Memory B cell (primary cell): ENCODE measurements around the gene BTBD9.

Experiments used
- ATAC-seq: fragments of 150-1000 bp; cut with Tn5 transposase; 2 replicates; pipeline ENCODE4 v1.10.0; 2021; ENCODE audit warnings: low read depth, mild to moderate bottlenecking, moderate library complexity
- DNase-seq, 2 donors: peaks; one replicate each; pipeline ENCODE4 v3.0.0; 2022; ENCODE audit warnings: low spot score in 2 of 2
- H3K27ac Mint-ChIP-seq: one replicate; pipeline ENCODE4 v1.8.0; 2022; ENCODE audit warnings: mild to moderate bottlenecking, moderate library complexity, mixed read lengths
- H3K27me3 Mint-ChIP-seq: one replicate; pipeline ENCODE4 v1.8.0; 2022; ENCODE audit warnings: mixed read lengths
- H3K36me3 Mint-ChIP-seq: one replicate; pipeline ENCODE4 v1.8.0; 2022; ENCODE audit warnings: mild to moderate bottlenecking, mixed read lengths
- H3K4me1 Mint-ChIP-seq: one replicate; pipeline ENCODE4 v1.8.0; 2022; ENCODE audit warnings: mixed read lengths
- H3K4me3 Mint-ChIP-seq: one replicate; pipeline ENCODE4 v1.8.0; 2022; ENCODE audit warnings: mild to moderate bottlenecking, moderate library complexity, mixed read lengths
- H3K9me3 Mint-ChIP-seq: one replicate; pipeline ENCODE4 v1.8.0; 2022; ENCODE audit warnings: mixed read lengths

Gene BTBD9

DNA sequence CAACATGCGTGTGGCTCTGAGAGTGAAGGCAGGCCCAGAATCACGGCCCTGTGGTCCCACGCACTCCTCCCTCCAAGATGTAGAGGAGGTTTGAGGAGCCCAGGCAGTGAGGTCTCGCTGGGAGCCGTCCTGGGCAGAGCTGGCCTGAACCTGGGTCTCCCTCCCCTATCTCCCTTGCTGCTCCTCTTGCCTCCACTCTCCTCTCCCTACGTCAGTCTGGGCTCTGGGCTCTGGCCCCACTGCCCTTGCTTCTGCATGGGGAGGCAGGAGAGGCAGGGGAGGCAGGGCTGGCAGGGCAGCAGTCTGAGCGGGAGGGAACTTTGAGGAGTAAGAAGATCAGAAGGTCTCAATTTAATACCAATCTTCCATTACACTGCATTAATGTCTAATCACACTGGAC lies 445.1 kb downstream of the BTBD9 start:
- H3K4me3 Mint-ChIP-seq = no peak overlapping the region
- no peaks in the 10 kb centered on the region for H3K4me1 Mint-ChIP-seq
- H3K36me3 Mint-ChIP-seq = peaks cover 11% of the 10 kb centered on the region
- no peaks in the 10 kb centered on the region for H3K27me3 Mint-ChIP-seq
- H3K9me3 Mint-ChIP-seq = no peaks in the 10 kb centered on the region
- no peak overlapping the region for H3K27ac Mint-ChIP-seq
- ATAC-seq = no peak
- DNase-seq = no peak

- no peaks in the 10 kb centered on the region for H3K27me3 Mint-ChIP-seq
- H3K36me3 Mint-ChIP-seq = peaks cover 12% of the 10 kb centered on the region
- H3K4me3 Mint-ChIP-seq = no peak overlapping the region
- H3K9me3 Mint-ChIP-seq = no peaks in the 10 kb centered on the region
- DNase-seq (no peak), ATAC-seq (no peak)
- H3K4me1 Mint-ChIP-seq = no peaks in the 10 kb centered on the region
- H3K27ac Mint-ChIP-seq = no peak overlapping the region
These were observed 445.5 kb downstream of the BTBD9 start for GRCh38 chr6:38194282-38194572.

DNA sequence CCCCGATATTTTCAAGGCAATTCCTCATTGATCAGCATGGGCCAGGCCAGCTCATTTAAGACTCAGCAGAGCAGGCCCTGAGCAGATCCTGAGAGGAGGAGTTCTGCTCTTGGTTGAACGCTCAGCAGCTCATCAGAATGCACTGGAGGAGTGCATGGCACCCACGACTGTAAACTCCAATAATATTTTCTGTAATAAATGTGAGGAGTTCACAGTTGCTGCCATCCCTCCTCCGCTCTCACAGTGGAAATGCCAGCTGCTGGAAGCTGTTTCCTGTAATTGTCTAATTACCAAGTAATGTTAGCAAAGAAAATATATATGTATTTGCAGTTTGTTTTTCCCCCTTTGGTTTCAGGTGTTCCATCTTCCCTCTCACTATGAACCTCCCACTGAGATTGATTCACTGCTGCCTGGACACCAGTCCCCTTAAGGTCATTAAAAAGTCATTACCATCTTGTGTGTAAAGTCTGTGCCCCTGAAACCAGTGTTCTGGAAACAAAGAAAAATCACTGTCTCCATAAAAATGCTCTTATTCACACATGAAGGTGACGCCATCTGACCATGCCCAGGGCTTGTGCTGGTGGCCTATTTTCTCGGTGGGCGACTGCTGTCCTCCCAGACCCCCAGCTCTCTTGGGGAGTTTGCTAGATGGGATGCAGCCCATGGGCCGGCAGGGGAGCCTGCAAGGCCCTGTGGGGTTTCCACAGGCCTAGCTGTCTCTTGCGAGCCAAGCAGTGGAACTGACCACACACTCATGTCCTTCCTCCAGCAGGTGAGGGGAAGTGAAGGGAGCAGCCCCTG lies 446.0 kb downstream of the BTBD9 start:
- ATAC-seq (no peak), DNase-seq (no peak)
- no peak overlapping the region for H3K27ac Mint-ChIP-seq
- H3K4me3 Mint-ChIP-seq = no peak overlapping the region
- H3K4me1 Mint-ChIP-seq = no peaks in the 10 kb centered on the region
- peaks cover 15% of the 10 kb centered on the region for H3K36me3 Mint-ChIP-seq
- no peaks in the 10 kb centered on the region for H3K9me3 Mint-ChIP-seq
- no peaks in the 10 kb centered on the region for H3K27me3 Mint-ChIP-seq

DNA sequence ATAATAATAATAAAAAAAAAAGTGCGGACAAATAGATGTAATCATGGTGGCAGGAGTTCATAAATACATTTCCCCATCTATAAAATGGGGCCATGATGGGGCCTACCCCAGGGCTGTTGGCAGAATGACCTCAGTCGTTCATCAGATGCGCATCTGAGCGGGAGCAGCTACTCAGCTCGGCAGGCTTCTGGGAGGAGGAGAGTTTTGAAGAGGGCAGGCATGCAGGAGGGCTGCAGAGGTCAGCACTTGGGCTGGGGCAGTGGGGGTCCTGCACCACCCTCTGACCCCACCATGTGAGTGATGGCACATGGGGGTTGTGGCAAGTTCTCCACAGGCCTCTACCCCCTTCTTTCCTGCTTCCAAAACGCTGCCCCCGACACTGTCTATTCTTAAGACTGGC lies 446.7 kb downstream of the BTBD9 start:
- no peaks in the 10 kb centered on the region for H3K9me3 Mint-ChIP-seq

GRCh38 chr6:38192487-38192886 lies 447.2 kb downstream of the BTBD9 start:
- no peak overlapping the region for H3K4me3 Mint-ChIP-seq
- no peaks in the 10 kb centered on the region for H3K9me3 Mint-ChIP-seq
- DNase-seq = no peak
- H3K36me3 Mint-ChIP-seq = peaks cover 18% of the 10 kb centered on the region
- no peaks in the 10 kb centered on the region for H3K4me1 Mint-ChIP-seq
- H3K27me3 Mint-ChIP-seq = no peaks in the 10 kb centered on the region
- ATAC-seq = no peak
- no peak overlapping the region for H3K27ac Mint-ChIP-seq

More for the DNA sequence above, 446.7 kb downstream of the BTBD9 start:
- DNase-seq (no peak), ATAC-seq (no peak)
- Mint-ChIP-seq H3K36me3 (peaks cover 18% of the 10 kb centered on the region), H3K4me3 (no peak overlapping the region), H3K27me3 (no peaks in the 10 kb centered on the region), H3K4me1 (no peaks in the 10 kb centered on the region), H3K27ac (no peak overlapping the region)

GRCh38 chr6:38192011-38192410 lies 447.7 kb downstream of the BTBD9 start:
- no peaks in the 10 kb centered on the region for H3K4me1 Mint-ChIP-seq

GRCh38 chr6:38191418-38191817 lies 448.3 kb downstream of the BTBD9 start:
- Mint-ChIP-seq H3K4me3 (no peak overlapping the region), H3K9me3 (no peaks in the 10 kb centered on the region), H3K27ac (no peak overlapping the region), H3K36me3 (peaks cover 24% of the 10 kb centered on the region), H3K27me3 (no peaks in the 10 kb centered on the region), H3K4me1 (no peaks in the 10 kb centered on the region)
- DNase-seq (no peak), ATAC-seq (no peak)

More at GRCh38 chr6:38192011-38192410, 447.7 kb downstream of the BTBD9 start:
- ATAC-seq = no peak
- Mint-ChIP-seq H3K4me3 (no peak overlapping the region), H3K27me3 (no peaks in the 10 kb centered on the region), H3K36me3 (peaks cover 22% of the 10 kb centered on the region), H3K9me3 (no peaks in the 10 kb centered on the region), H3K27ac (no peak overlapping the region)
- no peak for DNase-seq

- ATAC-seq (no peak), DNase-seq (no peak)
- Mint-ChIP-seq H3K9me3 (no peaks in the 10 kb centered on the region), H3K27ac (peak overlapping the region; percentile 38), H3K27me3 (no peaks in the 10 kb centered on the region), H3K4me3 (no peak overlapping the region), H3K36me3 (peaks cover 30% of the 10 kb centered on the region), H3K4me1 (no peaks in the 10 kb centered on the region)
These were observed 450.9 kb downstream of the BTBD9 start for GRCh38 chr6:38188677-38189335.

DNA sequence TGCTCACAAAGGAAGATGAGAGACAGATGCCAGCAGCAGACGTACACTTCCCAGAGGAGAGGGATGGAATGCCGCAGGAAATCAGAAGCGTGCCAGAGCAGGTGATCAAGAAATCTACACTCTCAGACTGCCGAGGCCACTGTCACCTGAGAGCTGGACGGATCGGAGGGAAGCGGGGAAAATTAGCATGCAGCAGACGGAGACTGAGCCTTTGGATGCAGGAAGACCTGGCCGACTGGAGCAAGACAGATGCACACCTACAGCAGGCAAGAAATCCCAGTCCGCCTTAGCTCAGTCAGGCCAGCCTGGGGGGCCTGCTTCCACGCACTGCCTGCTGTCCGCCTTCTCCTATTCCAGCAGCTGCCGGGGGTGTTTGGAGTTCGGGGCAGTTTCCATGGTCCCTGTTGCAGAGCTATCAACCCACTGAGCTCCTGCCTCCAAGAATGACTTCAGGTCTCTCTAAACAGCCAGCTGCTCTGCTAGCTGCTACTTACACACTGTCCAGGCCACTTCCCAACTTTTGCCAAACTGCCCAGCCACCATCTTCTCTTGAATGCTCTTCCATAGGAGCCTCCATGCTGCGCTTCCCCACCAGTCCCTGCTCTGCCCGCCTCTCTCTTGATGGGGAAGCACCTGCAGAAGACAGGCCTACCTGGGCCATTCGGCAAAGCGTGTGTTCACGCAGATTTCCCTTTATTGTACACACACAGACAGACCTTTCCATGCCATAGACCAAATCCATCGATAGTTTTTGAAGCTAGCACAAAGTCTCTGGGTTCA lies 451.7 kb downstream of the BTBD9 start:
- peaks cover 32% of the 10 kb centered on the region for H3K36me3 Mint-ChIP-seq
- peaks cover 4% of the 10 kb centered on the region for H3K4me1 Mint-ChIP-seq
- no peak overlapping the region for H3K4me3 Mint-ChIP-seq
- no peaks in the 10 kb centered on the region for H3K27me3 Mint-ChIP-seq
- H3K27ac Mint-ChIP-seq = no peak overlapping the region
- no peak for ATAC-seq
- no peaks in the 10 kb centered on the region for H3K9me3 Mint-ChIP-seq
- no peak for DNase-seq

DNA sequence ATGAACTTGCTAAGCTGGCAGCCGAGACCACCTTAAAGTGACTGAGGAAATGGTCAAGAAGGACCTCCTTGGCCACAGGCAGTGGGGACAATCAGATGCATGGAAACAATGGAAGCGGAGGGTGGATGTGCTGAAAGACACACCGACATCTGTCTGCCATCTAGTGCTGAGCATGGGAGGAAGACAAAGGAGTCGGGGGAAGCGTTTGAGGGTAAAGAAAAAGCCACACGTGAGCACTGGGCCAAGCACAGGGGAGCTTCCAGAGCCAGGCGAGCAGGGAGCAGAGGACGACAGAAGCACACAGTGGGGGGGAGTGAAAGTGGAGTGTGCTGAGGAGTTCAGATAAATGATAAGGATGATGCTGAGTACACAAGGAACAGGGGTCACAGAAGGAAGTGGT lies 452.4 kb downstream of the BTBD9 start:
- Mint-ChIP-seq H3K9me3 (no peaks in the 10 kb centered on the region), H3K27me3 (no peaks in the 10 kb centered on the region), H3K4me1 (peaks cover 4% of the 10 kb centered on the region), H3K27ac (no peak overlapping the region), H3K36me3 (peaks cover 32% of the 10 kb centered on the region), H3K4me3 (no peak overlapping the region)
- ATAC-seq (no peak), DNase-seq (no peak)

DNA sequence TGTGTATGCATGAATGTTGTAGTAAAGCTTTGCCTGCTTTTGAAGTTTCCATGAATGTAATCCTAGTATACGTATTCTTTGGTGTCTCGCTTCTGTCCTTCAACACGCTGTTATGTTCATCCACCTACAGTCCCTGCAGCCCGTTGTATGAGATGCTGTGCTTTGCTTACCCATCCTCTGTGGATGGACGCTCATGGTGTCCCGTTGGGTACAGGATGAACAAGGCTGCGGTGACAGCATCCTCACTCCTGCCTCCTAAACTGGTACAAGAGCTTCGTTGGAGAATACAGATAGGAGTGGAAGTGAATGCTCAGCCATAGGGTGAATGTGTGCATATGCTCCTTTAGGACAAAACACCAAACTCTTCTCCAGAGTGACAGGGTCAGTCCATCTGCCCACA lies 454.0 kb downstream of the BTBD9 start:
- Mint-ChIP-seq H3K9me3 (no peaks in the 10 kb centered on the region), H3K4me1 (peaks cover 6% of the 10 kb centered on the region), H3K27ac (no peak overlapping the region), H3K4me3 (no peak overlapping the region), H3K27me3 (no peaks in the 10 kb centered on the region), H3K36me3 (peaks cover 32% of the 10 kb centered on the region)
- no peak for ATAC-seq
- DNase-seq = no peak

GRCh38 chr6:38185244-38185643 lies 454.5 kb downstream of the BTBD9 start:
- Mint-ChIP-seq H3K27me3 (no peaks in the 10 kb centered on the region), H3K4me1 (peaks cover 6% of the 10 kb centered on the region), H3K4me3 (no peak overlapping the region), H3K9me3 (no peaks in the 10 kb centered on the region), H3K27ac (no peak overlapping the region), H3K36me3 (peaks cover 32% of the 10 kb centered on the region)
- ATAC-seq (no peak), DNase-seq (no peak)

DNA sequence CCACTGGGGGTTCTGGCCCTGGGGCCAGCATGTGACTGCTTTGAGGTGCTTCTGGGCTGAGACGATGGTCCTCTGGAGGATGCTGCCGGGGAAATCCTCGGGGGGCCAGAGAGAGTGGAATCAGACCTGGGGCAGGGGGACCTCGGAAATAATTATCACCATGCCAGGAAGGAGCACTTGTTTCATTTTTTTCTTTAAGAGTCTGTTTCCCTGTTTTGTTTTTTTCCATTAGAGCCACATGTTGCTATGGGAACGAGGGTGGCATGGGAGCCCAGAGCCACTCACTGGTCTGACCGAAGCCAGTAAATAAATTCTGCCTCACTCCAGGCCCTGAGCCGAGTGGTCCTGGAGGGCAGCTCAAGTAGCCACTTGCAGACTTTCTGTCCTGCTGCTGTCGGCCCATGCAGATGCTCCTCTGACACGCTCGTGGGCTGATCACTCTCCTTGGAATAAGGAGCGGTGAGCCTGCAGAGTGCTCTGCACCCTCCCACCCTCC lies 455.1 kb downstream of the BTBD9 start:
- no peak overlapping the region for H3K4me3 Mint-ChIP-seq
- peaks cover 6% of the 10 kb centered on the region for H3K4me1 Mint-ChIP-seq
- no peaks in the 10 kb centered on the region for H3K9me3 Mint-ChIP-seq
- H3K36me3 Mint-ChIP-seq = peaks cover 32% of the 10 kb centered on the region
- H3K27me3 Mint-ChIP-seq = no peaks in the 10 kb centered on the region
- no peak for DNase-seq
- no peak for ATAC-seq
- no peak overlapping the region for H3K27ac Mint-ChIP-seq

- Mint-ChIP-seq H3K9me3 (no peaks in the 10 kb centered on the region), H3K27me3 (no peaks in the 10 kb centered on the region), H3K4me3 (no peak overlapping the region), H3K4me1 (peaks cover 6% of the 10 kb centered on the region), H3K36me3 (peaks cover 29% of the 10 kb centered on the region), H3K27ac (peak overlapping the region; percentile 60)
- no peak for ATAC-seq
- DNase-seq = no peak
These were observed 455.7 kb downstream of the BTBD9 start for GRCh38 chr6:38183856-38184584.
